Measurements from ENCODE around the gene ABHD12. TPM values are rescaled to one million over a fixed set of nuclear protein-coding genes. Genes with fewer than 3 reads are reported as not detected.
A peak's percentile ranks its signal among the peaks of the same experiment; 100 is the strongest.

Gene ABHD12
- total and polyA plus RNA-seq, 3 experiments from 2014 or later = 27.3 to 35.0 (median 27.6) TPM

- no peaks in the 10 kb centered on the region for H3K27me3 ChIP-seq (ENCODE audit: insufficient read depth, low read length, poor library complexity, severe bottlenecking)
- no peak overlapping the region for H3K27ac ChIP-seq (ENCODE audit: low read depth, low read length)
- ChIA-PET POLR2A (no interaction called here), CTCF (interaction anchor here (1.0 kb wide), 1 partner anchor 78 kb away, joined by 3 read pairs; no protein-coding TSS in a partner anchor)
- DNase-seq = no peak
- H3K9me3 Mint-ChIP-seq = no peaks in the 10 kb centered on the region
- H3K4me1 ChIP-seq (ENCODE audit: insufficient read depth, low read length) = no peaks in the 10 kb centered on the region
- H3K4me3 Mint-ChIP-seq = peak overlapping the region in 1 of 7 donors; percentile 37
- H3K4me1 Mint-ChIP-seq = peaks cover 19 to 28% (median 20%) of the 10 kb centered on the region in 3 donors
- no peaks in the 10 kb centered on the region for H3K36me3 ChIP-seq (ENCODE audit: insufficient read depth, low read length)
- H3K27me3 Mint-ChIP-seq = peaks cover 0 to 1% of the 10 kb centered on the region in 2 donors
- H3K36me3 Mint-ChIP-seq = peaks cover 0 to 48% (median 16%) of the 10 kb centered on the region in 3 donors
- H3K4me3 ChIP-seq (ENCODE audit: low read length) = no peak overlapping the region
- H3K27ac Mint-ChIP-seq = peak overlapping the region in 7 of 8 donors; percentile 4 to 93 (median 60)
- no peaks in the 10 kb centered on the region for H3K9me3 ChIP-seq (ENCODE audit: low read length)
Observed at GRCh38 chr20:25321262-25321831, 69.3 kb downstream of the ABHD12 start.

- Mint-ChIP-seq H3K4me3 (no peak overlapping the region), H3K4me1 (peaks cover 15 to 31% (median 21%) of the 10 kb centered on the region in 3 donors), H3K36me3 (peaks cover 0 to 52% (median 17%) of the 10 kb centered on the region in 3 donors), H3K9me3 (no peaks in the 10 kb centered on the region), H3K27ac (peak overlapping the region in 1 of 8 donors; percentile 68), H3K27me3 (peaks cover 0 to 1% of the 10 kb centered on the region in 2 donors)
- H3K9me3 ChIP-seq (ENCODE audit: low read length) = no peaks in the 10 kb centered on the region
- H3K4me3 ChIP-seq (ENCODE audit: low read length) = no peak overlapping the region
- no peaks in the 10 kb centered on the region for H3K27me3 ChIP-seq (ENCODE audit: insufficient read depth, low read length, poor library complexity, severe bottlenecking)
- H3K27ac ChIP-seq (ENCODE audit: low read depth, low read length) = no peak overlapping the region
- CTCF ChIA-PET = no interaction called here
- POLR2A ChIA-PET = no interaction called here
- no peak for DNase-seq
- no peaks in the 10 kb centered on the region for H3K4me1 ChIP-seq (ENCODE audit: insufficient read depth, low read length)
- no peaks in the 10 kb centered on the region for H3K36me3 ChIP-seq (ENCODE audit: insufficient read depth, low read length)
Observed at GRCh38 chr20:25320035-25320800, 70.4 kb downstream of the ABHD12 start.

GRCh38 chr20:25319241-25320034 is 71.2 kb downstream of the ABHD12 start:
- DNase-seq = no peak
- peak overlapping the region in 3 of 8 donors; percentile 33 to 68 (median 54) for H3K27ac Mint-ChIP-seq
- H3K4me3 ChIP-seq (ENCODE audit: low read length) = no peak overlapping the region
- no peak overlapping the region for H3K27ac ChIP-seq (ENCODE audit: low read depth, low read length)
- no peak overlapping the region for H3K4me3 Mint-ChIP-seq
- H3K36me3 Mint-ChIP-seq = peaks cover 0 to 54% (median 17%) of the 10 kb centered on the region in 3 donors
- POLR2A ChIA-PET = no interaction called here
- H3K27me3 Mint-ChIP-seq = peaks cover 0 to 1% of the 10 kb centered on the region in 2 donors
- peaks cover 14 to 36% (median 20%) of the 10 kb centered on the region in 3 donors for H3K4me1 Mint-ChIP-seq
- no peaks in the 10 kb centered on the region for H3K9me3 Mint-ChIP-seq
- no peaks in the 10 kb centered on the region for H3K9me3 ChIP-seq (ENCODE audit: low read length)
- H3K27me3 ChIP-seq (ENCODE audit: insufficient read depth, low read length, poor library complexity, severe bottlenecking) = no peaks in the 10 kb centered on the region
- H3K4me1 ChIP-seq (ENCODE audit: insufficient read depth, low read length) = no peaks in the 10 kb centered on the region
- no peaks in the 10 kb centered on the region for H3K36me3 ChIP-seq (ENCODE audit: insufficient read depth, low read length)
- CTCF ChIA-PET = no interaction called here

GRCh38 chr20:25318471-25319240 is 72.0 kb downstream of the ABHD12 start:
- Histone ChIP-seq H3K36me3 (ENCODE audit: insufficient read depth, low read length) (no peaks in the 10 kb centered on the region), H3K27ac (ENCODE audit: low read depth, low read length) (no peak overlapping the region), H3K9me3 (ENCODE audit: low read length) (no peaks in the 10 kb centered on the region), H3K4me1 (ENCODE audit: insufficient read depth, low read length) (no peaks in the 10 kb centered on the region), H3K4me3 (ENCODE audit: low read length) (no peak overlapping the region), H3K27me3 (ENCODE audit: insufficient read depth, low read length, poor library complexity, severe bottlenecking) (no peaks in the 10 kb centered on the region)
- Mint-ChIP-seq H3K4me1 (peaks cover 13 to 37% (median 20%) of the 10 kb centered on the region in 3 donors), H3K36me3 (peaks cover 0 to 52% (median 17%) of the 10 kb centered on the region in 3 donors), H3K27ac (peak overlapping the region in 1 of 8 donors; percentile 29), H3K9me3 (no peaks in the 10 kb centered on the region), H3K27me3 (peaks cover 0 to 1% of the 10 kb centered on the region in 2 donors), H3K4me3 (no peak overlapping the region)
- POLR2A ChIA-PET = no interaction called here
- CTCF ChIA-PET = no interaction called here
- DNase-seq = no peak

- H3K4me3 Mint-ChIP-seq = no peak overlapping the region
Observed at GRCh38 chr20:25317351-25318075, 73.1 kb downstream of the ABHD12 start.

GRCh38 chr20:25316506-25317190 is 74.0 kb downstream of the ABHD12 start:
- no peak overlapping the region for H3K4me3 ChIP-seq (ENCODE audit: low read length)
- Mint-ChIP-seq H3K9me3 (no peaks in the 10 kb centered on the region), H3K4me1 (peaks cover 4 to 35% (median 14%) of the 10 kb centered on the region in 3 donors), H3K27ac (peak overlapping the region in 4 of 8 donors; percentile 29 to 74 (median 56)), H3K27me3 (no peaks in the 10 kb centered on the region), H3K4me3 (no peak overlapping the region), H3K36me3 (peaks cover 0 to 38% (median 14%) of the 10 kb centered on the region in 3 donors)
- no peaks in the 10 kb centered on the region for H3K4me1 ChIP-seq (ENCODE audit: insufficient read depth, low read length)
- no peaks in the 10 kb centered on the region for H3K27me3 ChIP-seq (ENCODE audit: insufficient read depth, low read length, poor library complexity, severe bottlenecking)
- no peaks in the 10 kb centered on the region for H3K36me3 ChIP-seq (ENCODE audit: insufficient read depth, low read length)
- H3K9me3 ChIP-seq (ENCODE audit: low read length) = no peaks in the 10 kb centered on the region
- CTCF ChIA-PET = no interaction called here
- POLR2A ChIA-PET = no interaction called here
- DNase-seq = no peak
- H3K27ac ChIP-seq (ENCODE audit: low read depth, low read length) = no peak overlapping the region

More at GRCh38 chr20:25317351-25318075, 73.1 kb downstream of the ABHD12 start:
- Histone ChIP-seq H3K4me3 (ENCODE audit: low read length) (no peak overlapping the region), H3K36me3 (ENCODE audit: insufficient read depth, low read length) (no peaks in the 10 kb centered on the region), H3K4me1 (ENCODE audit: insufficient read depth, low read length) (no peaks in the 10 kb centered on the region), H3K27ac (ENCODE audit: low read depth, low read length) (no peak overlapping the region), H3K27me3 (ENCODE audit: insufficient read depth, low read length, poor library complexity, severe bottlenecking) (no peaks in the 10 kb centered on the region), H3K9me3 (ENCODE audit: low read length) (no peaks in the 10 kb centered on the region)
- POLR2A ChIA-PET = no interaction called here
- CTCF ChIA-PET = no interaction called here
- Mint-ChIP-seq H3K9me3 (no peaks in the 10 kb centered on the region), H3K36me3 (peaks cover 0 to 43% (median 15%) of the 10 kb centered on the region in 3 donors), H3K27me3 (no peaks in the 10 kb centered on the region), H3K4me1 (peaks cover 8 to 35% (median 15%) of the 10 kb centered on the region in 3 donors), H3K27ac (peak overlapping the region in 4 of 8 donors; percentile 1 to 70 (median 54))
- no peak for DNase-seq

Data from CD8-positive, alpha-beta memory T cell (primary cell).